ENCODE measurements around the gene S100A4. TPM values are rescaled to one million over a fixed set of nuclear protein-coding genes. Genes with fewer than 3 reads are reported as not detected.
"Not testable (repeated sequence)": the region's sequence is repeated elsewhere in the genome, so short reads cannot be mapped to it uniquely, and the experiment has no call there.

The S100A4 gene
- total RNA-seq, 2 donors from 2014 or later, result 36.1 to 79.4 TPM

DNA sequence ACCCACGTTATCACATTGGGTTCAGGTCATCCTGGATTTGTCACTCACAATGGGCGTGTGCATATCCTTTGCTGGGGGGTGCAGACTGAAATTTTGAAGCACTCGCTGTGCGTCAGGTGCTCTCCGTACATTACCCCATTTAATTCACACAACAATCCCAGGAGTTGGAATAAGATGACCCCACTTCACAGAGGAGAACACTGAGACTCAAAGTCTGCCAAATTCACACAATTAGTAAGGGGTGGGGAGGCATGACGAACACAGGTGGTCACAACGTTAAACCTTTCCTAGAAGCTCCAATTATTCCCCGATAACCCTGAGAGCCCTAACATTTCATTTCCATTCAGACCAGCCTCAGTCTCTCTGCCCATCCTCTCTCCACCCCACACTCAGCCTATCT, 23.9 kb upstream of the S100A4 start:
- DNase-seq (no peak), ATAC-seq (no peak)
- intact Hi-C loops (cut with DNase I, micrococcal nuclease), result loop anchor here in 1 of 2 donors (2.0 to 5.0 kb wide), 2 partner anchors 37 to 59 kb away; no protein-coding TSS in a partner anchor

DNA sequence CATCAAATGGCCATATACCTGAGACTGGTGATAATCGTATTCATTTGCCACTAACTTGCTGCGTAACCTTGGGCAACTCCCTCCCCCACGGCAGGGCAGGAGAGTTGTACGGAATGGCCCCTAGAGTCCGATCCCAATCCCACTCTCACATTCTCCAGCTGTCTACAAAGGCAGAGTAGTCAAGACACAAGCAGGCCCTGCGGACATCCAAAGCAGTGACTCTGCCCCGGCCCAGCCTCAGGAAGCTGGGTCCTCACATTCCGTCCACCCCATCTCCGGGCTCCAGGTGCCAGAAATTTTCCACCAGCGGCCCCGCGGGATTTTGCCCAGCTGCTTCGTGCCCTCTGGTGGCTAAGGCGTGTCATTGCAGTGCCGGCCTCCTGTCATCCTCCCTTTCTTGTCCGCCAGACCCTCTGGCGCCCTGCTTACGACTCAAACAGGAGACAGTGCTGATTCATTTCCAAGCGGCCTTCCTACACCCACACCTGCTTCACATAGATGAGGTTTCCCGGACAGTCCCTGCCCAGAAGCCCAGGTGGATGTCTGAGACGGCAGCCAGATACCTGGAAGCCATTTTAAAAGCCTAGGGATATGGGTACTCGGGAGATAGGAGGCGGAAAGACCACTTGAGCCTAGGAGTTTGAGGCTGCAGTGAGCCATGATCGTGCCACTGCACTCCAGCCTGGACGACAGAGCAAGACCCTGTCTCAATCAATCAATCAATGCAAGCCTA, 22.9 kb upstream of the S100A4 start:
- DNase-seq, result peak; percentile 85 to 93
- peak; percentile 27 for ATAC-seq
- intact Hi-C loops (cut with DNase I, micrococcal nuclease), result loop anchor here in 1 of 2 donors (2.0 to 5.0 kb wide), 2 partner anchors 36 to 58 kb away; no protein-coding TSS in a partner anchor

DNA sequence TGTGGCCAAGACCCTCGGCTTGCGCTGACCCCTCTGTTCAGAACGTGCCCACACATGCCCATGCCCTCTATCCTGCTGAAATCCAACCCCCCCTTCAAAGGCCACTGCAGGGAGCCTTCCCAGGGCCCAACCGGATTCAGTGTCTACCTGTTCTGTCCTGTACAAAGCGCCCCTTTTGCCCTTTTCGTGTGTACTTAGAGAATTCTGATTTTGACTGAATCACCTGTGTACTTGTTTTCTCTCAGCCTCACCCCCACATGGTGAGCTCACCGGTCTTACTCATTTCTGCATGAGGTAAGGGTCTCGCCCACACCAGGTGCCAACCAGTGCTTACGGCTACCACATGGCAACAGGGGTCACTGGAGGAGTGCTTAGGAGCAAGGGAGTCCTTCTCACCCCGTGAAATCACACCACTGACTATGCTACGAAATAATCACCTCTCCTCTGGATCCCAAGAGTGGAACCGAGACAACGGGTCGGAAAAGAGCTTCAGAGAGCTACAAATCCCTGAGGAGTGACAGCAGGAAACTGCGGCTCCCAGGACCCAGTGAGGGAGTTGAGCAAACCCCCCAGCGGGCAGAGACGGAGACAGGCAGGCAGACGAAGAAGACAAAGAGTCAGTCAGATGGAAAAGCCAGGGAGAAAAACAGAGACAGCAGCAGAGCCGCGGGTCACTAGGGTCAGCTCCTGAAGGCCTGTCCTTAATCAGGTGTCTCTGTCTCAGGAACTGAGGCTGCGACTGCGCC, 22.2 kb upstream of the S100A4 start:
- intact Hi-C loops (cut with DNase I, micrococcal nuclease), result loop anchor here in 1 of 2 donors (2.0 to 5.0 kb wide), 2 partner anchors 35 to 57 kb away; no protein-coding TSS in a partner anchor
- ATAC-seq (no peak), DNase-seq (no peak)

DNA sequence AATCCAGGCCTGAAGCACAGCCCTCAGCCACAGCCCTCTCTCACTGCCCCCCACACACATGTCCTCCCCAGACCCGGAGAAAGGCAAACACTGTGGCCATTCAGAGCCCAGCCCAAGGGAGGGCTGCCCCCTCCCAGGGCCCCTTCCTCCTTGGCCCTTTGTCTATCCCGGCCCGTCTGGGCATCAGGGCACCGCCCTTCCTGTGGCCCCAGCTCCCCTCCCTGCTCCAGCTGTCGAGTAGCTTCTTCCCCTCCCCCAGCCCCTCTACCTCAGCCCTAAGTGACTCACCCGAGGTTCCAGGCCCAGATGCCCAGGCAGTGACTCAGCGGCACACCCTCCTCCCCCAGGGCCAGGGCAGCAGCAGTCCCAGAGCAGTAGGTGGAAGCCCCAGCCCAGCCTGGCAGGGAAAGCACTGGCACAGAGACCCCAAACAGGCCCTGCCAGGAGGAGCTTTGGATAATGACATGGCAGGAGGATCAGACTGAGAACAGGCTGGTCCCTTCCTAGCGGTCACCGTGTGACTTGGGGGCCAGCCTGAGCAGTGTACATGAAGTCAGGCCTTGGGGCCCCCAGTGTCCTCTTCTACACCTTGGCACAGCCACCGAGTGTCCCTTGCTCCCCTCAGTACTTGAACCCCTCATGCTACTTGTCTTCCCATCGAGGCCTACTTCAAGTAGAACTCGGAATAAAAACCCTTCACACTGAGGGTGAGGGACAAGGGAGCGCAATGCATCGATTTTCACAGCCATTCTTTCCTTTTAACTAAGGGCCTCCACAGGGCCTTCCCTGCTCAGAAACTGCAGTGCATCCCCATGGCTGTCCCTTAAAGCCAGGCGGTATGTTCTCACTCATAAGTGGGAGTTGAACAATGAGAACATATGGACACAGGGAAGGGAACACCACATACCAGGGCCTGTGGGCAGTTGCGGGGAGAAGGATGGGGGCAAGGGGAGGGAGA, 21.1 kb upstream of the S100A4 start:
- DNase-seq (peak; percentile 93 to 99), ATAC-seq (peak; percentile 87)
- intact Hi-C loops (cut with DNase I, micrococcal nuclease), result loop anchor here in 1 of 2 donors (5.0 kb wide), 1 partner anchor 34 kb away; no protein-coding TSS in a partner anchor

DNA sequence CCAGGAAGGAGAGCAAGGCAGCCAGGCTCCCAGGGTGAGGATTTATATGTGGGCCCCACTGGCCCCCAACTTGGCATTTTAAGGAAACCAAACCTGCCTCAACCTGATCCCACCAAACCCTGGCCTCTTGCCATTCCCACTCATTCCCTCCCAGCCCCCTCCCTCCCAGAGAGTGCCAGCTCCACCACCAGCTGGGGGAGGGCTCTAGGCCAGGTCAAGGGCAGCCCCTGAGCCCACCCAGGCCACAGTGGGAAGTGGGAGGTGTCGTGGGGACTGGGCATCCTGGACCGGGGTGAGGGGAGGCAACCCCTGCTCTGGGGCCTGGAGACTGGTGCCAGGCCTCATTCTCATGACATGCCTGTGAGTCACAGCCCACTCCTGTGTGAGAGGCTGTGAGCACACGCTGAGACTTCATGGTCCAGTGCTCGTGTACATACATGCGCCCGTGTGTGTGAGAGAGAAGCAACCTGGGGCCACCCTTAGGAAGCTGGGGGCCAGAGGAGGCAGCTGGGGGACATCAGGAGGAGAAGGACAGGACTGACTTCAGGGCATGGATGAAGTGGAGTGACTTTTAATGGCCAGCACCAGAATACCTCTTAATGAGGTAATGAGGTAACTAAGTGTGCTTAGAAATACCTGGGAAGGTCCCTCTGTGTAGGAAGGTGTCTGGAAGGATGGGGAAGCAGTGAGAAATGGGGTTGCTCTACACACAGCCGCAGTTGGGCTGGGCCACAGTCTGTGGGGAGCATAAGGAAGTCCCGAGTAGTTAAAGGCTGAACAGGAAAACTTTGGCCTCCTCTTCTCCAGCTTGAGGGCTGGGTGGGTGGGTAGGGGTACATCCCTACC, 20.1 kb upstream of the S100A4 start, which contains the start of gene S100A2:
Gene S100A2 (minus strand): TSS at position 316 of the 846 bp plus-strand sequence. CDS start 1,967 bp downstream, outside the sequence.
- intact Hi-C loops (cut with DNase I, micrococcal nuclease), result loop anchor here in 1 of 2 donors (5.0 kb wide), 1 partner anchor 33 kb away; no protein-coding TSS in a partner anchor
- DNase-seq, result peak; percentile 59 to 67
- ATAC-seq, result peak; percentile 56

DNA sequence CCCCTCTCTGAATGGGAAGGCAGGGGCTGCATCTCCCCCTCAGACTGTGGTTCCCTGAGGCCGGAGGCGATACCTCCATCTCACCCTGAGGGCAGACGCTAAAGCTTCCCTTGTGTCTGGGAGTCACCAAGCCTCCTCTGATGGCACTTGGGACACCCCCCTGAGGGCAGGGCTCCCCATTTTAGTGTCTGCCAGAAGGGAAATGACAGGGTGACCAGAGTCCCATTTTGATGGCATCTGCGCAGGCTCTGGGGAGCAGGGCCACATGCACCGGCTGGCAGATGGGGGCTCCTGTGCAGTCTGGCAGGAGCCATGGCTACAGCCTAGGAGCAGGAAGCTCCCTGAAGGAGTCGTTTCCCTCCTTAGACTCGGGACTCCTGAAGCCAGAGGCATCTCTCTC, 18.4 kb upstream of the S100A4 start:
- intact Hi-C loops (cut with DNase I, micrococcal nuclease), result no loop called here
- DNase-seq (no peak), ATAC-seq (no peak)

DNA sequence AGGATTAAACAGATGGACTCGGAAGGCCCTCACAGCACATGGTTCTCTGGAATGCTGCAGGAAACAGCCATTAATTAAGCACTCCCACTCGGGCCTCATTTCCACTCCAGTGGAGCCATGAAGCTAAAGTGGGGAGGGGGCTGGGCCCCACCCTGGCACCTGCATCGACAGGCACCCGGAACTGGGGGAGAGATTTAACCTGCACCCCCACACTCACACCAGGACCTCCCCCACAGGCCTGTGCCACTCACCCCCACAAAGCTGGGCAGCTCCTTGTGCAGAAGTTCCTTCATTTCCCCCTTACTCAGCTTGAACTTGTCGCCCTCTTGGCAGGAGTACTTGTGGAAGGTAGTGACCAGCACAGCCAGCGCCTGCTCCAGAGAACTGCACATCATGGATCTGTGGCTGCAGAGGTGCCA, 17.9 kb upstream of the S100A4 start:
- DNase-seq (no peak), ATAC-seq (no peak)
- intact Hi-C loops (cut with DNase I, micrococcal nuclease), result no loop called here

DNA sequence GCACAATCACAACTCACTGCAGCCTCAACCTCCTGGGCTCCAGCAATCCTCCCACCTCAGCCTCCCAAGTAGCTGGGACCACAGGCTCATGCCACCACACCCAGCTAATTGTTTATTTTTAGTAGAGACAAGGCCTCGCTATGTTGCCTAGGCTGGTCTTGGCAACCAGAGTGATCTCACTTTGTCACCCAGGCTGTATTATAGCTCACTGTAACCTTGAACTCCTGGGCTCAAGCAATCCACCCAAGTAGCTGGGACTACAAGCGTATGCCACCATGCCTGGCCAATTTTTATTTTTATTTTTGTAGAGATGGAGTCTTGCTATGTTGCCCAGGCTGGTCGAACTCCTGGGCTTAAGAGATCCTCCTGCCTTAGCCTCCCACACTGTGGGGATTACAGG, 16.4 kb upstream of the S100A4 start:
- intact Hi-C loops (cut with DNase I, micrococcal nuclease); DNase-seq; ATAC-seq: not testable (repeated sequence)

DNA sequence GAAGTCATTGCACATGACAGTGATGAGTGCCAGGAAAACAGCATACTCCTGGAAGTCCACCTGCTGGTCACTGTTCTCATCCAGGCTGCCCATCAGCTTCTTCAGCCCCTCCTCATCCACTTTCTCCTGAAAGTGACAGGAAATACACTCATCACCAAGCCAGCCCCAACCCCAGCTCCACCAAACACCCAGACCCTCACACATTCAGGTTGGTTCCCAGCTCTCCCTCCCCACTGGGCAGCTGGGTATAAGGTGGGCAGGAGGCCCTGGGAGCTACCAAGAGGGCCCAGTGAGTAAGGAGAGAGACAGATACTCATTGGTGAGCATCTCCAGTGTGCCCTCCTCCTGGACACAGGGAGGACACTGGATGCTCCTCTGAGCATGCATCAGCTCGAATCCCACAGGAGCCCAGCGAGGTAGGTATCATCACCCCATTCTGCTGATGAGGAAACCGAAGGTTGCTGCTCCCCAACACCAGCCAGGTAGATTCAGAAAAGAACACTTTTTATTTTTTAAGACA, 15.9 kb upstream of the S100A4 start:
- DNase-seq (no peak), ATAC-seq (no peak)
- intact Hi-C loops (cut with DNase I, micrococcal nuclease), result no loop called here

DNA sequence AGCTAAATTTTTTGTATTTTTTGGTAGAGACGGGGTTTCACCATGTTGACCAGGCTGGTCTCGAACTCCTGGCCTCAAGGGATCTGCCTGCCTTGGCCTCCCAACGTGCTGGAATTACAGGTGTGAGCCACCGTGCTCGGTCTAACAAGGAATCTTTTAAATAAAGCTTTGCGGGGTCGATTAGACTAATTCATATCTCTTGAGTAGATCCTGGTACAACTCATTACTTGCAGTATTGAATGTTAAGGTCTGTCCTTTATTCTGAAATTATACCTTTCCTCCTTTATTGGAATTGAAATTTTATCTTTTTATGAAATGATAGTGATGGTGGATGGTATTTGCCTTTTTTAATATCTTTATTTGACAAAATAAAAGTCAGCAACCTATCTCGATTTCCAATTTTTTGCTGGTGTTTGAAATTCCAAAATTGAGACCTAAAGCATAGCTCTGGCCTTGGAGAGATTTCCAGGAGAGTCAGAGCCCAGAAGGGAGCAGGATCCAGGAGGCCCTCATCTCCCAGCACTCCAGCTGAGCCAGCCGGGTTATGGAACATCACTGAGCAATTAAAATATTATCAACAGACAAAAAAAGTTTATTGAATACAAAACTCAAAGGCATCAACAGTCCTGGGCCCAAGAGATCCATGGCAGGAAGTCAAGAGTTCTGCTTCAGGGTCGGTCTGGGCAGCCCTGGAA, 15.3 kb upstream of the S100A4 start:
- DNase-seq (no peak), ATAC-seq (no peak)
- intact Hi-C loops (cut with DNase I, micrococcal nuclease), result no loop called here

DNA sequence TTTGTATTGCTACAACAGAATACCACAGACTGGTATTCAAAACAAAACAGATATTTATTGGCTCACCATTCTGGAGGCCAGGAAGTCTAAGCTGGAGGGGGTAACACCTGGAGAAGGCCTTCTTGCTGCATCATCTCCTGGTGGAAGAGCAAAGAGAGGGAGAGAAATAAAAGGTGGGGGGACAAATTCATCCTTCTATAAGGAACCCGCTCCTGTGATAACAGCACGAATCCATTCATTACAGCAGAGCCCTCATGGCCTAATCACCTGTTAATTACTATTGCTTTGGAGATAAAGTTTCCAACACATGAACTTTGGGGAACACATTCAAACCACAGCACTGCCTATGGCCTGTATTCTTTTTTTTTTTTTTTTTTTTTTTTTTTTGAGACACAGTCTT, 14.6 kb upstream of the S100A4 start:
- DNase-seq (no peak), ATAC-seq (no peak)
- intact Hi-C loops (cut with DNase I, micrococcal nuclease), result no loop called here

DNA sequence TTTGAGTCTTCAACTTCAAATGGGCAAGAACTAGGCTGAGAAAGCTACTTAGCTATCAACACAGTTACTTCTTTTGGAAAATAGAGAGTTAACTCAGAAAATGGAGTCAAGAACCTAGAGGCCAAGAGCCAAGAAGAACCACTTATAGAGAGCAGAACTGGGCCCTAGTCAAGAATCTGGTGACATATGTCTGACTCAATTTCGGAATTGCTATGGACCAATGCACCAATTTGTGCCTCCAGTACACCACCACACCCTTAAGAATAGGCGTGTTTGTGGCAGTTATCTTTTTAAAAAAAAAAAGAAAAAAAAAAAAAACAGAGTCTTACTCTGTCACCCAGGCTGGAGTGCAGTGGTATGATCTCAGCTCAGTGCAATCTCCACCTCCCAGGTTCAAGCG, 12.3 kb upstream of the S100A4 start:
- intact Hi-C loops (cut with DNase I, micrococcal nuclease), result no loop called here
- DNase-seq, result no peak
- no peak for ATAC-seq

DNA sequence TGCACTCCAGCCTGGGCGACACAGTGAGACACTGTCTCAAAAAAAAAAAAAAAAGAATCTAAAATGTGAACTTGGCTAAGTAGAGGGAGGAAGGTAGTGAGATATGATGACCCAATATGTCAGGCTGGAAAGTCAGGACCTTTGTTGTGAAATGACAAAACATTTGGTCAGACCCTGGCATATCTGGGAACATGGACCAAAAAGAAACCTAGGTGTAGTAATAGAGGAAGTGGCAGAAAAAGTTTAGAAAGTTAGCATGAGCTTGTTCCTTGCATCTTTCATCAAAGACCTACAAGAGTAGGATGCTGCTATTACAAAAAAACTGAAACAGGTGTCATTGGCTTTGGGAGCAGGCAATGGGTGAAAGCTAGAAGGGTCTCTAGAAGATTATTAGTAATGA, 10.7 kb upstream of the S100A4 start:
- intact Hi-C loops (cut with DNase I, micrococcal nuclease), result no loop called here

DNA sequence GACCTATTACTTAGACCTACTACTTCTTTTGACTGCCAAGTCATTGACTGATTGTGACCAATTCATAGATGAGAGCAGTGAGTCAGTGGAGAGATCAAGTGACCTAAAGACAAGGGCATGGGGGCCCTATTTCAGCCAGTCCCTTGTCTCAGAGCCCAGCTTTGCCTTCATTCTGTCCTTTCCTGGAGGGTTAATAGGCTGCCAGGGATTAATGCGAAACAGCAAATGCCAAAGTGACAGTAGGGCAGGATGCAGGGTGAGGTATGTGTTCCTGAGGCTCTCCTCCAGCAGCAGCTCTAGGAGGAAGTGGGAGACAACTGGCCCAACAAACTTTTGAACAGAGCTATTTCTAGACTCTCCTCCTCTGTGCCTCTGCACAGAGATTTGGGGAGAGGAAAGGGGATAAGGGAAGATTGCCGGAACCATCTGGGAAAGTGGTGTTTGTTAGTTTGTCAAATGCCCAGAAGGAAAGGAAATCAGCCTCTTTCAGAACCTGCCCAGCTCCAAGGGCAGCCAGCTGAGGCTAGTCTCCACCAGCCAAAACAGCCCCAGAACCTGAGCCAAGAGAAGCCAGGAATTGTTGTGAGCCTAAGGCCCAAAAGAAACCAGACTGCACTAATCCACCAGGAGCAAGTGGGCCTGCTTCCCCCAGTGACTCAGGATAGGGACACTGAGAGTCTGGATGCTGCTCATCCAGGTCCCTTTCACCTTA, 8.4 kb upstream of the S100A4 start:
- peak; percentile 20 for ATAC-seq
- intact Hi-C loops (cut with DNase I, micrococcal nuclease), result no loop called here
- no peak for DNase-seq

More for the DNA sequence above, 10.7 kb upstream of the S100A4 start:
- ATAC-seq (no peak), DNase-seq (no peak)

DNA sequence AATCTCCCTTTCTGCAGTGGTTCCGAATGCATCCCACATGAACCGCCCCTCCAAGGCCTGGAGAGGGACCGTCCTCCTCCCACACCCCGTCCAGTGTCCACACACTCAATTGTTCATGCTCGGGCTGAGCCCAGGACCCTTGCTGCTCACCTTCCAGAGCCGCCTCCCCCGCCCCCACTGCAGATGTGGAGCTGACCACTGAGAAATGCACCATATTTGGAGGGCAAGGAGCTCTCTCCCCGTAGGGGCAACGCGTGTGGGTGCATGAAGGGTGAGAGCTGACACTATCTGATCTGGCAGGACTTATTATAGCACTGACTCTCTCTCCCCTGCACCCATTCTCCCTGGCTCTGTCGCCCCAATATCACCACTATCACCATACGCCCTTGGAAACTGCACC, 7.5 kb upstream of the S100A4 start:
- DNase-seq (no peak), ATAC-seq (no peak)
- intact Hi-C loops (cut with DNase I, micrococcal nuclease), result no loop called here

DNA sequence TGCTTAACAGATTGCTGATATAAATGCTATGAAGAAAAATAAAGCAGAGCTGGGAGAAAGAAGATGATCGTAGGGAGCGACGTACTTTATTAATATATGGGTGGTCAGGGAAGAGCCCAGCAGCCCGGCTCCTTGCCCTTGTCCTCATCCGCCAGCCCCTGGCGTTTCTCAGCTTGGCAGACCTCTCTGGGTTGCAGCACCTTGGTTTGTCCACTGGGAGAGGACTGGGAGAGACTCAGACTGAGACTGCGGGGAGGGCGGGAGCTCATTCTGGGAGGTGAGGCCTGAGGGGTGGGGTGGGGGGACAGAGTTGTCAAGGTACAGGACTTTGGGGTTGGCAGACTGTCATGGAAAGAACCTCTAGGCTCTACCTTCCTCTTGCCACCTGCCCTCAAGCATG, 6.7 kb upstream of the S100A4 start:
- DNase-seq, result no peak
- no peak for ATAC-seq
- intact Hi-C loops (cut with DNase I, micrococcal nuclease), result no loop called here
